HG03066 (cell line): ENCODE measurements around the gene ARHGAP4.

Experiments used
- ATAC-seq: cut with Tn5 transposase; IDR thresholded peaks from one replicate; pipeline ENCODE4 v1.9.1; 2021; ENCODE audit warnings: low read depth; ENCODE audit not compliant: unreplicated experiment

The ARHGAP4 gene

GRCh38 chrX:153947009-153947769 lies 21.1 kb upstream of the ARHGAP4 start:
- ATAC-seq: no peak

GRCh38 chrX:153945956-153946943 lies 20.2 kb upstream of the ARHGAP4 start:
- ATAC-seq: no peak

GRCh38 chrX:153944800-153945150 lies 18.7 kb upstream of the ARHGAP4 start:
- ATAC-seq: no peak

- no peak for ATAC-seq
These were observed 18.2 kb upstream of the ARHGAP4 start, which contains the start of gene RENBP for GRCh38 chrX:153944140-153944799. Gene RENBP, minus strand, starts transcription at chrX:153944643. Its CDS starts 33 bp downstream, at chrX:153944610.

- ATAC-seq: no peak
These were observed 15.5 kb upstream of the ARHGAP4 start for GRCh38 chrX:153941336-153942252.

DNA sequence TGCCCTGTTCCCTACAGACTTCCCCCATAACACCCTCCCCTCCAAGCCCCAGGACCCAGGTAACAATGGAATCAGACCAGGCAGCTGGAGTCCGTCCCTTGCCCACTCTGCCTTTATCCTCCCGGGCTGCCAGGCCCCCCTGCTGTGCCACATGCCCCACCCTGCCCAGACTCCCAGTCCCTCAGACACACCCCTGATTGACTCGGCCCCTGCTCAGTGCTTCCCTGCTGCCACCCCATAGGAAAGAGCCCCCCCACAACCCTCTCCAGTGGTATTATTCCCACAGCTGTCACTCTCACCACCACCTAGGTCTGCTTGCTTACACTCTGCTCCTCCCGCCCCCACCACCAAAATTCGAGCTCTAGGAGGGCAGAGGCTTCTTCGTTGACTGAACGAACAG lies 13.5 kb upstream of the ARHGAP4 start:
- no peak for ATAC-seq

- ATAC-seq: no peak
These were observed 12.2 kb upstream of the ARHGAP4 start for GRCh38 chrX:153938226-153938786.

DNA sequence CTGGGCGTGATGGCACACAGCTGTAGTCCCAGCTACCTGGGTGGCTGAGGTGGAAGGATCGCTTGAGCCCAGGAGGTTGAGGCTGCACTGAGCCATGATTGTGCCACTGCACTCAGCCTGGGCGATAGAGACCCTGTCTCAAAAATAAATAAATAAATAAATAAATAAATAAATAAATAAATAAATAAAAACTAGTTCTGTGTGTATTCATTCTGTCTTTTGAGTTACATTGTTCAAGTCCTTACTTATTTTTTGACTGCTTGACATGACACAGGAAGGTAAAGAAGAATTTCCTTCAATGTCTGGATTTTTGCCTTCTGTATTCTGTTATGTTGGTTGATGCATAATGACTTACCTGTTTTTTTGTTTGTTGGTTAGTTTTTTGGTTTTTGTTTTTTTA lies 11.0 kb upstream of the ARHGAP4 start:
- ATAC-seq: no peak

DNA sequence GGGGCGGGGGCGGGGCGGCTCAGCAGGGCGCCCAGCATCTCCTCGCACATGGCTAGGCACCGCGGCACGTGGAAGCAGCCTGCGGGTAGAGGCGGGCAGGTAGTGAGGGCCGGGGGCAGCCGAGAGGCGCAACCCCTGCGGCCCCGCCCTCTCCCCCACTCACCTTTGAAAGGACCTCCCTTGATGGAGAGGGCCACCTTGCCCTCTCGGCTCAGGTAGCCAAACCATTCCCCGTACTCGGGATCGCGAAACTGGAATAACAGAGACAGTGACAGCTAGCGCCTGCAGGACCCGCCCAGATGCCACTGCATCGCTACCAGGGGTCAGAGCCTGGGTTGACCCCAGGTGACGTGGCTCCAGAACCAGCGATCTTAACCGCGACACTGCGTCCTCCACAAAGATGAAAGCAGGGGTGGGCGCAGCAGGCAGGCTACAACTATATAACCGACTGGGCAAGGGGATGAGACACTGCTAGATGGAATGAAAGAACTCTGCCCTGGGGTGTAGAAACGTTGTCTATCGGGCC lies 9.3 kb upstream of the ARHGAP4 start:
- ATAC-seq: no peak

- peak; percentile 90 for ATAC-seq
These were observed 8.8 kb upstream of the ARHGAP4 start, which contains the start of gene NAA10 for GRCh38 chrX:153934762-153935325. Gene NAA10, minus strand, starts transcription at chrX:153935037. Its CDS starts 133 bp downstream, at chrX:153934904.

DNA sequence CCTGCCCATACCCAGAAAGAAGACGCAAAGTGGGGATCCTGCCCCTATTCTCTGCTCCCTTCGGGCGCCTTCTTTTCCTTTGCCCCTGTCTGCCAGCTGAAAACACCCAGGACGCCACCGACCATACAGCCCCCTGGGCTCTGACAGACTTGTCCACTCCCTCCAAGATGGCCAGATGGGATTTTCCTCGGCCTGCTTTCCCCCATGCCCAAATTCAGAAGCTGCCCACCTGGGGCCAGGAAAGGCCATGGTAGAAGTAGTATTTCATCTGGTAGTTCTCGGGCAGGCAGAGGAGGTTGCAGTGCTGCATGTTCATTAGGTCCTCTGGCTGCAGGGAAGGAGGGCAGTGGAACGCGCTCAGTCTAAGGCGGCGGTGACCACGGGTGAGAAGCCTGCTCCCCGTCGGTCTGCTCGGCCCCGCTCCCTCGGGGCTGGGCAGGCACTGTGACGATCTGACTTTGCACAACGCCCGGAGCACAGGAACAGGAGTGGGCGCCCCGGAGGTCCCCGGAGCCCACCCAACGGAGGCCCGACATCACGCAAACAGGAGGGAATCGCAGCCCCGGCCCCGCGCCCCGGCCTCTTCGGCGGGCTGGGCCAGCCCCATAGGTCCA lies 8.2 kb upstream of the ARHGAP4 start:
- ATAC-seq: no peak

DNA sequence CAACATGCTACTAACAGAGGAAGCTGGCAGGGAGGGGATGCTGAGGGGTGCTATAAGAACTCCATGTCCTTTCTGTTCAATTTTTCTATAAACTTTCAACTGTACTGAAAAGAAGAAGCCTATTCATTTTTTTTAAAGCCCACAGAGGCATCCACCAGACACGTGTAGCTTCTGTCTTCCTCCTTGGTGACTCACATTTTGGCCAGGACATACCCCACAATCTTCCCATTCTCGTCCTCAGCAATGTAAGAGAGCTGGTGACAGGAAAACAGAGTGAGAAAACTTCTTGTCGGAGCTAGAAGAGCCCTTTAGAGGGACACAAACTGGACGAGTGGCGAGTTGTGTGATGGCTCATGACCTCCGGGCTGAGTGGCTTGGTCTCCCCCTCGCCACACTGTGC lies 7.7 kb upstream of the ARHGAP4 start:
- no peak for ATAC-seq

DNA sequence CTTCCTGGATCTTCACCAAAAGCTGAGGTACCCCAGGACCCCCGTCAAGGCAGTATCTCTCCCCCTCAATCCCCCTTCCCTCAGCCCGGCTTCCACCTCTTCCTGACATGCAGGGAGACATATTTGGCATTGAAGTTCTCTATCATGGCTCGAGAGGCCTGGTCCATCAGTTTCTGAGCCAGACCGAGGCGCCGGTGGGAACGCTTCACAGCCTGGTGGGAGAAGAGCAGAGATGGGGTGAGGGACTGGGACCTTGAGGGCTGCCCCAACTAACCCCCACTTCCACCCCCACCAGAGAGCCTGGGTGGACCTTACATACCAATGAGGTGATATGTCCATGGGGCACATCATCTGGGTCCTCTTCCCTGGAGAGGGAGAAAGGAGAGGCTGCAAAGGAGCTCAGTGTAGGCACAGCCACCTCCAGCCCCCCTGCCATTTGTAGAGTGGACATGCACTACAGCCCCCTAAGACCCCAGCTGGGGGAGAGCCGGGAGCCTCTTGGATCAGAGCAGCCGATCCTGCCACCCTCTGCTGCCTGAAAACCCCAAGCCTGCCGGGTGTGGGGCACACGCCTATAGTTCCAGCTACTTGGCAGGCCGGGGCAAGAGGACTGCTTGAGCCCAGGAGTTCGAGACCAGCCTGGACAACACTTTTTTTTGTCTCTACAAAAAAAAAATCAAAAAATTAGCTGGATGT lies 6.3 kb upstream of the ARHGAP4 start:
- no peak for ATAC-seq

- ATAC-seq: no peak
These were observed 5.7 kb upstream of the ARHGAP4 start for GRCh38 chrX:153931748-153932147.

GRCh38 chrX:153931151-153931550 lies 5.1 kb upstream of the ARHGAP4 start:
- ATAC-seq: no peak

DNA sequence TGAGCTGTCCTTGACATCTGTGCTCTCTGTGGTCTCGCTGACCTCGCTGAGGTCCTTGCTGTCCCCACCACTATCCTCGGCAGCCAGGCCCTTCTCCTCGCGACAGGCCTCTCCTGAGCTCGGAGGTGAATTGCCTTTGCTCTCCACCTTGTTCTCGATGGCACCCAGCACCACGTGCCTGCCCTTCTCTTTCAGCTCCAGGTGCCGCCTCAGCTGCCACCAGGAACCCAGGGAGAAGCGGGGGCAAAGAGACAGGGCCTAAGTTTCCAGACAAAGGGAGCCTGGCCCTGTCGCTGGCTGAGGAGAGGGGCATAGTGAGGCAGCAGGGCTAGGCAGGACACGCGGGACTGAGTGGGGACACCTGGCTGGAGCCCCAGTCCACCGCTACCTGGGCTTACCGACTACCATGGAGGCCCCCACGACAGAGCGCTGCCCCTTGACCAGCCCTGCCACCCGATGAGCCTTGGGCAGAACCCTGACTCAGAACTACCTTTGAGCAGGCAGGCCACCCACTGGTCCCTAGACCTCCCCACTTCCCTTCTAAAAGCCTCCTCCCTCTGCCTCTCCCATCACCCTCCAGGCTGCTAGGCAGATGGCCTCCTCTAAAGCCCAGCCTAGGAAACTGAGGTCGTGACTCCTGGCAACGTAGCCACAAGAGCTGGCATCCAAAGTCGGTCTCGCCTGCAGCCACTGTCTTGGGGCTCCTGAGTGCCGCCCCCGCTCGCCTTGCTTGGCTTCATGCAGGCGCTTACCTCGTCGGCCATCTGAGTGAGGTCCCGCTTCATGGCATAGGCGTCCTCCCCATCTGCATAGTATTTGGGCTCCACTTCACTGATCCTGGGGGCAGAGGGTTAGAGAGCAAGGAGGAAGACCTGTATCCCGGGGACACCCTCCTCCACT lies 4.2 kb upstream of the ARHGAP4 start:
- ATAC-seq: no peak

DNA sequence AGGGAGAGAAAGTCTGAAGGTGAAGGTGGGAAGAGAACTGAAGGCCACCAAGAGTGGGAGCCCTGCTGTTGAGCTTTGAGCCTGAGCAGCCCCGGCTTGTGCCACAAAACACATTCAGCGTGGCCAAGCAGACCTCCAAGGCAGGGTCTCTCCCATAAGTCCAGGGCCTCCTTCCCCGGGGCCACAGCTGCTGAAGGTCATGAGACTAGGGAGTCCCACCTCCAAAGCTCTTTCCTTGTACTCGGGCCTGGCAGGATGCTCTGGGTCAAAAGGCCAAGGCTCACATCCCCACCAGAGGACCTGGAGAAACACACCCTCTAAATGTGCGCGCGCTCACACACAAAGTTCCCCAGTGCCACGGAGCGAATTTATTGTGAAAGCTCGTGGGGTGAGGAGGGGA lies 3.5 kb upstream of the ARHGAP4 start:
- ATAC-seq: no peak
